ENCODE data around the gene RBAK.

GRCh38 chr7:4996696-4997222 lies 48.9 kb upstream of the RBAK start:
- no peak for TF ChIP-seq CTCF (IDR thresholded peaks at IDR 0.05; ENCODE audit: insufficient read depth, low read length, poor library complexity, severe bottlenecking)
- no peak for TF ChIP-seq EZH2phosphoT487 (conservative IDR thresholded peaks at IDR 0.05; ENCODE audit: low read length)

Data from SU-DHL-6 (cell line).